Choroid plexus epithelial cell (primary cell): ENCODE results near the gene CDC42EP5.
"Not testable (repeated sequence)": the region's sequence is repeated elsewhere in the genome, so short reads cannot be mapped to it uniquely, and the experiment has no call there.

Experiments
- DNase-seq: peaks from one replicate; pipeline ENCODE4 v3.0.0-alpha.2; 2010; ENCODE audit warnings: low read depth
- H3K4me3 ChIP-seq: 2 replicates; pipeline ENCODE4 v1.5.1; 2011; ENCODE audit warnings: low read depth, mild to moderate bottlenecking, control low read depth, low read length, moderate library complexity
- CTCF ChIP-seq: conservative IDR thresholded peaks from 2 replicates; pipeline ENCODE4 v1.5.1; 2011; ENCODE audit warnings: low read depth, mild to moderate bottlenecking, control low read depth, inconsistent platforms, low read length, moderate library complexity

Gene CDC42EP5

GRCh38 chr19:54473071-54473891 is at the start of gene CDC42EP5:
TSS of gene CDC42EP5 (minus strand) at chr19:54473296. CDS start at chr19:54465547, 7,749 bp downstream.
- no peak for TF ChIP-seq CTCF
- peak within 1 kb of the TSS; percentile 67 for H3K4me3 ChIP-seq
- peak; percentile 92 for DNase-seq

DNA sequence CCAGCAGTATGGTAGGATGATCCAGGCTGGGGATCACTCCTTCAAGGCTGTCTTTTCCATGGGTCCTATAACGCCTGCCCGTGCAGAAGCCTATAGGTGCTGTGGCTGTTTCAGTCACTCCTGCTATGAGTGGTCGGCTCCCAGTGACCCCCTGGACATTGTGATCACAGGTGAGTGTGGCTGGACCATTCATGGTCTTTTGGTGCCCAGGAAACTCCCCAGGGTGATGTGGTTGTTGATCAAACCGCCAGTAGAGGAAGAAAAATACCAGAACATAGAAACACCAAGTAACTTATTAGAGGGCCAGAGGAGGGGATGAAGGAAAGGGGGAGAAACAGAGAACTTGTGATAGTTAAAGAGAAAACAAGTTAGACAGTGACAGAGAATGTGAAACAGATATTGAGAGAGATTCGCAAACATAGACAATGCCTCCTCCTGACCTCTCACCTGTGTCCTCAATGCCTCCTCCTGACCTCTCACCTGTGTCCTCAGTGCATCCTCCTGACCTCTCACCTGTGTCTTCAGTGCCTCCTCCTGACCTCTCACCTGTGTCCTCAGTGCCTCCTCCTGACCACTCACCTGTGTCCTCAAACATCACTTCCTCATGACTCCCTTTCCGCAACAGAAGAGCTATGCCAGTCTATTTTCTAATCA is 48.9 kb upstream of the CDC42EP5 start:
- no peak for TF ChIP-seq CTCF
- H3K4me3 ChIP-seq = no peak overlapping the region
- DNase-seq = no peak

- DNase-seq = no peak
- TF ChIP-seq CTCF = no peak
- H3K4me3 ChIP-seq = no peak overlapping the region
Measured at GRCh38 chr19:54521022-54521859, 48.1 kb upstream of the CDC42EP5 start.

DNA sequence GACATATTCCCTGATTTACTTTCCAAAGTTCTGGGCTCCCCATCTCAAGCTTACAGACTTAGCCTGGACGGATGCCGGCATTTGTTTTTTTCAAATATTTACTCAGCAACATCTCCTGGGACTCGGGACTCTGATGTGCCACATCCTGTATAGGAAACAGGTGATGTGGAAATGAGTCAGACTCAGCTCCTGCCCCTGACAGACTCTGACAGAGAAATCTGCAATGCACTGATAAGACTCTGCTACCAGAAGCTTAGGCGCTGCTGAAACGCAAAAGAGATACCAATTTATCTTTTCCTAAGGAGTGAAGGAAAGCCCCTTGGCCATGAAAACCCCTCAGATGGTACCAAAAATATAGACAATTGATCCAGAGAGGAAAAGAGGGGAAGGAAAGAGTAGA is 45.7 kb upstream of the CDC42EP5 start:
- no peak for DNase-seq
- no peak for TF ChIP-seq CTCF
- no peak overlapping the region for H3K4me3 ChIP-seq

GRCh38 chr19:54517483-54517882 is 44.4 kb upstream of the CDC42EP5 start:
- H3K4me3 ChIP-seq = no peak overlapping the region
- no peak for TF ChIP-seq CTCF
- DNase-seq = peak; percentile 37

DNA sequence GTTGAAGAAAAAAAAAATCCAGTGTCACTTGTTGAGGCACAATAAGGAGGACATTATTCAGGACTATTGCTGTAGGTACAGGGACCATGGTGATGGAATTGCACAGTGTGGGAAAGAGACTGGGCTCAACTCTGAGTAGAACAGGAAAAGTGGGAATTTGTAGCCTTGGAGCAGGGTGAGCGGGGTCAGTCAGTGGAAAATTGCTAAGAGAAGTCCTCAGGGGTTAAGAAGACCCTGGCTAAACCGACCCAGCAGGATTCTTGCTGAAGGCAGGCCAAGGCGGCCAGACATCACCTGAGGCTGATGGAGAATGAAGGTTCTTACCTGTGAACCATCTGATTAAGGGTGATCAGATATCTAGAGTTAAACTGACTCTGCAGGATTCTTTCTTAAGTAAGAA is 42.1 kb upstream of the CDC42EP5 start:
- TF ChIP-seq CTCF = no peak
- DNase-seq = no peak
- no peak overlapping the region for H3K4me3 ChIP-seq

- H3K4me3 ChIP-seq, DNase-seq: not testable (repeated sequence)
Measured at GRCh38 chr19:54509200-54509940, 36.3 kb upstream of the CDC42EP5 start.

- not testable (repeated sequence) for H3K4me3 ChIP-seq, DNase-seq
Measured at GRCh38 chr19:54508487-54508886, 35.4 kb upstream of the CDC42EP5 start.
